Smooth muscle cell of the brain vasculature (primary cell): ENCODE results near the gene PDGFC.

Experiments
- DNase-seq: peaks from one replicate; pipeline ENCODE4 v3.0.0-alpha.2; 2012; ENCODE audit warnings: low read depth, low spot score

The PDGFC gene

GRCh38 chr4:156746111-156746510, 225.5 kb downstream of the PDGFC start:
- no peak for DNase-seq

- no peak for DNase-seq
Measured at GRCh38 chr4:156738766-156739165, 232.8 kb downstream of the PDGFC start.

GRCh38 chr4:156734965-156735895, 236.4 kb downstream of the PDGFC start:
- no peak for DNase-seq

- DNase-seq, result no peak
Measured at GRCh38 chr4:156733582-156733981, 238.0 kb downstream of the PDGFC start.

- DNase-seq, result no peak
Measured at GRCh38 chr4:156732634-156733033, 239.0 kb downstream of the PDGFC start.

- DNase-seq, result no peak
Measured at GRCh38 chr4:156729416-156729815, 242.2 kb downstream of the PDGFC start.

GRCh38 chr4:156725257-156725656, 246.3 kb downstream of the PDGFC start:
- DNase-seq, result no peak

GRCh38 chr4:156723951-156724668, 247.5 kb downstream of the PDGFC start:
- DNase-seq, result no peak

GRCh38 chr4:156718226-156718625, 253.4 kb downstream of the PDGFC start:
- DNase-seq, result no peak

GRCh38 chr4:156711193-156711590, 260.4 kb downstream of the PDGFC start:
- no peak for DNase-seq
